ENCODE results near the gene SPATA21. TPM values are rescaled to one million over a fixed set of nuclear protein-coding genes. Genes with fewer than 3 reads are reported as not detected.

SPATA21 gene
- total RNA-seq, 1 experiment from 2014 or later, result not detected

GRCh38 chr1:16474166-16474800, 37.1 kb upstream of the SPATA21 start:
- no peak overlapping the region for H3K23ac ChIP-seq (ENCODE audit: insufficient read length, low read depth, low read length)
- DNase-seq, result no peak
- no peak overlapping the region for H3K9ac ChIP-seq (ENCODE audit: extremely low read depth, insufficient read length, low read length)
- H3K4me2 ChIP-seq (ENCODE audit: insufficient read depth, insufficient read length, low read length), result no peak overlapping the region
- no peak overlapping the region for H2BK5ac ChIP-seq (ENCODE audit: insufficient read length, low read length)
- no CpG with 5 or more reads among the region's 28 CpGs for WGBS (ENCODE audit: extremely low coverage, insufficient read length, low lambda C conversion rate)
- no peak overlapping the region for H2BK20ac ChIP-seq (ENCODE audit: low read depth, low read length, poor library complexity, severe bottlenecking)
- no peaks in the 10 kb centered on the region for H3K79me1 ChIP-seq (ENCODE audit: insufficient read depth, low read depth, low read length, poor library complexity, severe bottlenecking)
- Mint-ChIP-seq H3K4me1 (no peaks in the 10 kb centered on the region), H3K9me3 (no peaks in the 10 kb centered on the region), H3K27me3 (ENCODE audit: low read depth) (no peaks in the 10 kb centered on the region), H3K4me3 (no peak overlapping the region), H3K27ac (no peak overlapping the region; a peak in 1 of 7 replicates), H3K36me3 (ENCODE audit: insufficient read depth in 1 of 3, low read depth in 3 of 3) (peaks cover 6 to 44% (median 35%) of the 10 kb centered on the region in 3 experiments)
- no peak overlapping the region for H3K14ac ChIP-seq (ENCODE audit: insufficient read depth, low read length)
- H3K27me3 ChIP-seq (ENCODE audit: insufficient read depth, low read length), result no peaks in the 10 kb centered on the region
- H2BK12ac ChIP-seq (ENCODE audit: insufficient read length, low read depth, low read length), result no peak overlapping the region
- H4K20me1 ChIP-seq (ENCODE audit: control insufficient read depth, insufficient read depth, insufficient read length), result no peaks in the 10 kb centered on the region
- no peak overlapping the region for H4K5ac ChIP-seq (ENCODE audit: insufficient read length, low read depth, low read length)
- H4K91ac ChIP-seq (ENCODE audit: insufficient read length, low read depth, low read length), result no peak overlapping the region
- no peak overlapping the region for H2AFZ ChIP-seq (ENCODE audit: low read length)
- H3K23me2 ChIP-seq (ENCODE audit: insufficient read length, low read depth, low read length, poor library complexity, severe bottlenecking), result no peaks in the 10 kb centered on the region
- TF ChIP-seq, protein P1, sequence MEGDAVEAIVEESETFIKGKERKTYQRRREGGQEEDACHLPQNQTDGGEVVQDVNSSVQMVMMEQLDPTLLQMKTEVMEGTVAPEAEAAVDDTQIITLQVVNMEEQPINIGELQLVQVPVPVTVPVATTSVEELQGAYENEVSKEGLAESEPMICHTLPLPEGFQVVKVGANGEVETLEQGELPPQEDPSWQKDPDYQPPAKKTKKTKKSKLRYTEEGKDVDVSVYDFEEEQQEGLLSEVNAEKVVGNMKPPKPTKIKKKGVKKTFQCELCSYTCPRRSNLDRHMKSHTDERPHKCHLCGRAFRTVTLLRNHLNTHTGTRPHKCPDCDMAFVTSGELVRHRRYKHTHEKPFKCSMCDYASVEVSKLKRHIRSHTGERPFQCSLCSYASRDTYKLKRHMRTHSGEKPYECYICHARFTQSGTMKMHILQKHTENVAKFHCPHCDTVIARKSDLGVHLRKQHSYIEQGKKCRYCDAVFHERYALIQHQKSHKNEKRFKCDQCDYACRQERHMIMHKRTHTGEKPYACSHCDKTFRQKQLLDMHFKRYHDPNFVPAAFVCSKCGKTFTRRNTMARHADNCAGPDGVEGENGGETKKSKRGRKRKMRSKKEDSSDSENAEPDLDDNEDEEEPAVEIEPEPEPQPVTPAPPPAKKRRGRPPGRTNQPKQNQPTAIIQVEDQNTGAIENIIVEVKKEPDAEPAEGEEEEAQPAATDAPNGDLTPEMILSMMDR (conservative IDR thresholded peaks at IDR 0.05), result no peak
- H3K18ac ChIP-seq (ENCODE audit: insufficient read length, low read depth, low read length), result no peak overlapping the region
- no peak overlapping the region for H3K4ac ChIP-seq (ENCODE audit: low read depth, low read length)
- no peak overlapping the region for H2BK120ac ChIP-seq (ENCODE audit: low read depth, low read length, poor library complexity, severe bottlenecking)
- no peaks in the 10 kb centered on the region for H3K9me3 ChIP-seq (ENCODE audit: control insufficient read depth, low read depth, low read length)
- no peaks in the 10 kb centered on the region for H3K4me1 ChIP-seq (ENCODE audit: insufficient read depth, low read length)
- no peaks in the 10 kb centered on the region for H3K79me2 ChIP-seq (ENCODE audit: insufficient read depth, low read length)
- no peak overlapping the region for H2AK5ac ChIP-seq (ENCODE audit: insufficient read length, low read length)
- no peak overlapping the region for H4K8ac ChIP-seq (replicated peaks; ENCODE audit: insufficient read length, low read depth, low read length)
- H3K27ac ChIP-seq (ENCODE audit: insufficient read length, low read depth, low read length), result no peak overlapping the region
- H3T11ph ChIP-seq (ENCODE audit: low read length), result no peak overlapping the region
- H3K56ac ChIP-seq (ENCODE audit: insufficient read length, low read depth, low read length), result no peak overlapping the region
- H2BK15ac ChIP-seq (ENCODE audit: low read depth, low read length), result no peak overlapping the region
